ENCODE data around the gene MILR1.

MILR1 gene

GRCh38 chr17:64403881-64404460 lies 44.9 kb upstream of the MILR1 start:
- peak; percentile 58 for DNase-seq (ENCODE audit: low spot score)
- no peak for TF ChIP-seq CTCF (IDR thresholded peaks at IDR 0.05)
- Histone ChIP-seq H3K4me3 (no peak overlapping the region), H3K27ac (peak overlapping the region in 1 of 2 donors; percentile 43)

GRCh38 chr17:64406321-64407200 lies 42.4 kb upstream of the MILR1 start:
- no peak overlapping the region for H3K27ac ChIP-seq
- no peak overlapping the region for H3K4me3 ChIP-seq
- TF ChIP-seq CTCF (IDR thresholded peaks at IDR 0.05) = no peak
- no peak for DNase-seq (ENCODE audit: low spot score)

- peak overlapping the region in 1 of 2 donors; percentile 21 for H3K27ac ChIP-seq
- no peak for DNase-seq (ENCODE audit: low spot score)
- peak overlapping the region; percentile 55 for H3K4me3 ChIP-seq
- no peak for TF ChIP-seq CTCF (IDR thresholded peaks at IDR 0.05)
Observed at GRCh38 chr17:64410750-64411490, 38.0 kb upstream of the MILR1 start.

- H3K27ac ChIP-seq = peak overlapping the region in 1 of 2 donors; percentile 79
Observed at GRCh38 chr17:64411999-64412771, 36.7 kb upstream of the MILR1 start.

GRCh38 chr17:64412944-64413381 lies 36.0 kb upstream of the MILR1 start:
- no peak for DNase-seq (ENCODE audit: low spot score)
- TF ChIP-seq CTCF (IDR thresholded peaks at IDR 0.05) = no peak
- Histone ChIP-seq H3K27ac (peak overlapping the region in 1 of 2 donors; percentile 79), H3K4me3 (no peak overlapping the region)

More at GRCh38 chr17:64411999-64412771, 36.7 kb upstream of the MILR1 start:
- no peak for DNase-seq (ENCODE audit: low spot score)
- H3K4me3 ChIP-seq = peak overlapping the region; percentile 55
- TF ChIP-seq CTCF (IDR thresholded peaks at IDR 0.05) = no peak

- Histone ChIP-seq H3K4me3 (peak overlapping the region; percentile 19), H3K27ac (peak overlapping the region in 1 of 2 donors; percentile 79)
- DNase-seq (ENCODE audit: low spot score) = no peak
- no peak for TF ChIP-seq CTCF (IDR thresholded peaks at IDR 0.05)
Observed at GRCh38 chr17:64413513-64413912, 35.4 kb upstream of the MILR1 start.
